Left hindlimb (tissue), 1 donor: Measurements from ENCODE around the gene DAB1.

Experiments used
- DNase-seq: peaks from one replicate; pipeline ENCODE4 v3.0.0-alpha.2; 2018

The DAB1 gene

DNA sequence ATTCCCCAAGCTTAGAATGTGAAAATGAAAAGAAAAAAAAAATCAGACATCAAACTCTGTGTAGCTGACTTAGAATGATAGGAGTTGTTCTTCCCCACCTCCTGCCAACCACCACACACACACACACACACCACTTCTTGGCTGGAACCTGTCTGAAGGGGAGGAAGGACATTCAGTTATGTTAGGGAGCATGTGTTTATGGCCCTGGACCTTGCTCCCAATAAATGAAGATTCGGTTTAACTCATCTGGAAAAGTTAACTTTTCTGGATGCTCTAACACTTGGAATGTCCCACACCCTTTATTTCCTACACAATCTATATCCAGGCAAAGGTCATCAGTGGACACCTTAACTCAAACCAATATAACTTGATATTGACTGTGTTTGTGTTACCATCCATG, 112.4 kb downstream of the DAB1 start:
- no peak for DNase-seq

- DNase-seq: no peak
These were observed 112.9 kb downstream of the DAB1 start for GRCh38 chr1:57311006-57311405.

DNA sequence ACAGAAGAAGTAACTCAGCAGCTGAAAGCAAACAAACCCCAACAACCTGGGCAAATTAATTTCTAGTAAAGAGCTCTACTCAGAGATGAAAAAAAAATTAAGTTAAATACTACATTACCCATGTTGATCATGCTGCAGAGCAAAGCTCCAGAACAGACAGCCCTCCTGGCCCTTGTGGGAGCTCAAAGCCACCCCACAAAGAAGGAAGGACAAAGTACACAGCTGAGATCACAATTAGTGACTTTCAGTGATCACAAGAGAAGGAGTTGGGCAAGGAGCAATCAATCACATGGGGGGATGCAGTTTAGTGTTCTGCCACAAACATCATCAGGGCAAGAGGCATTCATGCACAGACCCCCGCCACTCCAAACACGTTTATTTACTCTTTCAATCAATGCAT, 114.2 kb downstream of the DAB1 start:
- DNase-seq: no peak

- no peak for DNase-seq
These were observed 116.3 kb downstream of the DAB1 start for GRCh38 chr1:57307392-57308170.

- no peak for DNase-seq
These were observed 119.3 kb downstream of the DAB1 start for GRCh38 chr1:57304591-57304990.

DNA sequence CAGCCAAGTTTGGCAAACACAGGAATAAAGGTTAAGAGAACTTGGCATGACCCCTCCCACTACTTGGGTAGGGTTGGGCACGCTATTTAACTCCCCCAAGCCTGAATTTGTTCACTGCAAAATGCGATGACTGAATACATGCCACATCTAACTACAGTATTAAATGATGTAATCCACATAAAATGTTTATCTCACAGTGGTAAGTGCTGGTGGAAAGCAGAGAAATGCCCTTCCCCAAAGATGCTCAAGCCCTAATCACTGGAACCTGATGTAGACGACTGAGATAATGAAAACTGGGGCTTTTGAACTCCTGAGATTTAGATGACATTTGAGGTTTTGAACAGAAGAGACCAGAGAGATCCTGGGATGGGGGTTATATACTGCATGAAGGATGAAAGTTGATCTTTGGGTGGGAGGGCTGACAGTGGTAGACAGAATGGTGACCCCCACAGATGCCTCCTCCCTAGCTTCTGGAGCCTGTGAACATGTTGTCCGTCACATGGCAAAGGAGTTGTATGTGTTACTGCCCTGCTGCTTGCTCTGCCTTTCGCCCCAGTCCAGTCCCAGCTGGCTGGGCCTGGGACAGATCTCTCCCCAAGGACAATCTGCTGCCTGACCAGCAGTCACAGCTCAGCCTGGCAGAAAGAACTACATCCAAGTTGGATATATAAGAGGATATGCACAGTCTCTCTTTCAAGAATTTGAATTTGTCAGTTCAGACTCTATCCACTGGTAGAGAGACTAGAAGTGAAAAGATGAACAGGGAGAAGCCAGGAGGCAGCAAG, 120.9 kb downstream of the DAB1 start:
- no peak for DNase-seq

- DNase-seq: no peak
These were observed 123.7 kb downstream of the DAB1 start for GRCh38 chr1:57300186-57300585.

GRCh38 chr1:57296726-57297250, 127.1 kb downstream of the DAB1 start:
- DNase-seq: no peak

DNA sequence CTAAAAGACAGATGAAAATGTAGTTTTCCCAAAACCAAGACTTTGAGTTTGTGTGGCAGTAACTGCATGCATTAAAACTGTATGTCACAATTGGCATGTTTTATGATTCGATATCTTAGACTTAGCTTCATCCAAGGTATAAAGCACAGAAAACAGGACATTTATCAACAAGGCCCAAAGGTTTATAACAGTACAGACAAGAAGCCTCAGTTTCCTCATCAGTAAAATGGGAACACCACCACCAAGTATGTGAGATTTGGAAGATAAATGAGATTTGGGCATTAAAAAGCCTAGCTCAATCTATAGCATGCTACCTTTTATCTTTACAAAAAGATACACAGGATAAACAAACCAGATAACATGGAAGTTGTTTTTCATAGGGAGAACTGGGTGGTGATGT, 128.5 kb downstream of the DAB1 start:
- DNase-seq: no peak

DNA sequence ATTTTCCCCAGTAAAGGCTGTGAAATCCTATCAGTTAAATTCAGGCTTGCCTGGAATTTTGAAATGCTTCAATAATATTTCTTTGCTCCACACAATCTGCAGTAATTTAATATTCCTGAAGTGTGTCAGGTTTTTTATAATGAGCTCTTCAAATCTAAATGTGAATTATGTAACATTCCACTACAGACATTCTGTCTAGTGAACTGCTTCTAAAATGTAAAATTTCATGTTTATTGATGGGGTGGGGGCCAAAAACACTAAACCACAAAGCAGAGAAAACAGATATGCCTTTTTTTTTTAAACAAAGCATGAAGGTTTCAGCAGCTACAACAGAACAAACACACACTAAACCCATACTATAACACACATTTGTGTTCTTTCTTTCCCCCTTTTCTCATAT, 129.7 kb downstream of the DAB1 start:
- no peak for DNase-seq

GRCh38 chr1:57293214-57293613, 130.6 kb downstream of the DAB1 start:
- no peak for DNase-seq

DNA sequence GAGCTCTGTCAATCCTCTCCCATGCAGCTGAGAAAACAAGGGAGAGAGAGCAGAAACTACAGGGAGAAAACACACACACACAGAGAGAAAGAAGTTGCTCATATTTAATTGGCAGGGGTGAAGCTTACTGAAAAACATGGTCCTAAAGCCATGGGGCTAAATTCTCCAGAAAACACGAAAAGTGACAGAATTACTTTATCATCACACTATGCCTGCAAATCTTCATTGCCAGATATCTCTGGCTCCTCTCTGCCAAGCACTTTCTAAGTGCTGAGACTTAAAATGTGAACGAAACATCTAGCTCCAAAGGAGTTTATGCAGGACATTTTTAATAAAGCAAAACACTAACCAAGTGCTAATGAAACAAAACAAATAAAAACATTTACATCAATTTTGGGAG, 134.1 kb downstream of the DAB1 start:
- DNase-seq: no peak

DNA sequence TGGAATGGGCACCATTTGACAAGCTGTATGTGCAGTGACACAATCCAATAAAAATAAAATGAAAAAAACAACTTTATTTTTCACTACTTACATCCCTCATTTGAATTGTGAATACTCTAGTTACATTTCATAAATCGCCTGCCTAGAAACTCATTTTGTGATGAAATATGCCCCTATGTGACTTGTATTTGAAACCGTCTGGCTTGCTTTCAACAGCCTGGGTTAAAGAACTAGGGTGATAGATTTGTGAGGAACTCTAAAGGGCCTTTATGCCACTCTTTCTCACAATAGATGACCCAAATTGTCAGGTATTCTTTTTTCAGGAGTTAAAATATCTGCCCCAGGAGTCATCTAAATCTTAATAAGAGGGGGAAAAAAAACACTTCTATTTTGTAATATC, 137.9 kb downstream of the DAB1 start:
- no peak for DNase-seq

DNA sequence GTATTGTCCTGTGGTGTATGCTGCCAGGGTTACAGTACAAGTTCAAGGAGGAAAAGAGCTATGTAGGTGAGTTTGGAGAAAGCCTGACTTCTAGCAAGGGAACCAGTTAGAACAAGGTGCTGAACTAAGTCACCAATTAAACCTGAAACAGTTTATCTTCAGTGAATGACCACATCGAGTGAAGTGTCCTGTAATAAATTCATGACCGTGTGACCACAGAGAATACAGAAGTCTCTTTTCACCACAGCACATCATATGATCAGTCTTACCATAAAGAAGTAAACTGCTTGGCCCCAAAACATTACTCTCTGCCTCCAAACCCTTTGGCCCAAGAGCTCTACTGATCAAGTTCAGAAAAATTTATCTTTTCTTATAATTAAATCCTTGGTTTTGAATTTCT, 141.4 kb downstream of the DAB1 start:
- no peak for DNase-seq

- DNase-seq: no peak
These were observed 142.5 kb downstream of the DAB1 start for GRCh38 chr1:57281324-57281723.

DNA sequence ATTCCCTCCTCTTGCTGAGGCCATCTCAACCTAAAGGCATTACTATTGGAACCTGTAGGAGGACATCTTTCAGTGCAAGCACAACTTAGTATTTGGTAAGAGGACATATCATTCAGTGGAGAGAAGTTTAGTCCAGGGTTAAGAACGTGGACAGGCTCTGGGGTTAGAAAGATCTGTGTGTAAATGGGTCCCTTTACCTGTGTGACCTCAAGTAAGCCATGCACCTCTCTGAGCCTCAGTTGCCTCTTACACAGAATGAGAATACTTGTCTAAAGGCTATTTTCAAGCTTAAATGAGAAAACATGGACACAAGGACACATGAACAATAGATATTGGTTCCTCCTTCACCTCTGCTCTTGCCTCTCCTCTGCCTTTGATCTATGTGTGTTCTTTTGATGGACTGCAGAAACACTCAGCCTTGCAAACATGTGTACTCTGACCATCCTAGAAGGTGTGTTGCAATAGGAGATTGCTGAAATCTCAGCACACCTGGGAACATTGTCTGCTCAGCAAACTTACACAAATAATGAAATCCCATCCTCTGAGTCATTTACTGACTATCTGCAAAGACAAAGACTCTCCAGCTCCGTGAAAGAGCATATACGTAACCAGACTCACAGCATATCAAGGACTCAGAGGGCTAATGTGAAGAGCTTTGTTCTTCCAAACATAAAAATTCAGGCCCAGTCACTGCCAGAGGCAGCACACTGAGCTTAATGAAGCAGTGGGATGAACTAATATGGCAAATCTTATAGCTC, 143.8 kb downstream of the DAB1 start:
- DNase-seq: no peak

GRCh38 chr1:57278558-57278957, 145.3 kb downstream of the DAB1 start:
- DNase-seq: no peak

GRCh38 chr1:57277681-57278080, 146.2 kb downstream of the DAB1 start:
- no peak for DNase-seq

- no peak for DNase-seq
These were observed 146.9 kb downstream of the DAB1 start for GRCh38 chr1:57276918-57277317.

DNA sequence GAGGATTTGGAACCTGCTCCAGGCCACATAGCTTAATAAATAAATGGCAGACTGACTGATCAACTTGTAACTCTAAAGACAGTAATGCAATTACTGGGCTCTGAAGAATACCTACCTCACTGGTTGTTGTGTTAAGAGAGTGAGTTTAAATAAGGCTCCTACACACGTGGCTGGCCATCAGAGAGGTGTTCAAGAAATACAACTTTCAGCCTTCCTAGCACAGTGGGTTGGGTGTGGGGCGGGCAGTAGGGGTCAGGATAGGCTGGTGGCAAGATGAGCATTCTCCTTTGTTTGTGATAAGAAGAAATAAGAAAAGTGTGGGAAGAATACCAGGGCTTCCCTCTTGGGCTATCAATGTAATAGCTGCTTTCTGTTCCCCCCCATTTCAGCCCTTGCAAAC, 151.3 kb downstream of the DAB1 start:
- DNase-seq: no peak

DNA sequence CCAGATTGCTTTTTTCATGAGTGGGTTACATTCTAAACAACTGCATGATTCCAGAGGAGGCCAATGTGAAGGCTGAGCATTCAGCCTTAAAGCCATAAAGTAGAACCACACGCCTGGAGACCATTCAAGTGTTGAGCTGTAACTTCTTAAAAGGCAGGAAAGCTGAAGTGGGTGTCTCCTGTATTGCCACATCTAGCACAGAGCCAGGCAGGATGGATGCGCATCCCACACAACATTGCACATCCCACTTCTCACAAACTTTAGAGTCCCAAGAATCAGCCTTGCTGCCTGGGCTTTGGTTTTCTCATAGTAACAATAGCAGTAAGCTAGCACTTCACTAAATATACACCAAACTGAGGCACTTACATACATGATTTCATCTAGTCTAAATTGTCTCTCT, 151.7 kb downstream of the DAB1 start:
- no peak for DNase-seq

GRCh38 chr1:57270927-57271698, 152.7 kb downstream of the DAB1 start:
- no peak for DNase-seq
